ENCODE measurements around the gene PLA2R1.
"Not testable (repeated sequence)": the region's sequence is repeated elsewhere in the genome, so short reads cannot be mapped to it uniquely, and the experiment has no call there.

The PLA2R1 gene

DNA sequence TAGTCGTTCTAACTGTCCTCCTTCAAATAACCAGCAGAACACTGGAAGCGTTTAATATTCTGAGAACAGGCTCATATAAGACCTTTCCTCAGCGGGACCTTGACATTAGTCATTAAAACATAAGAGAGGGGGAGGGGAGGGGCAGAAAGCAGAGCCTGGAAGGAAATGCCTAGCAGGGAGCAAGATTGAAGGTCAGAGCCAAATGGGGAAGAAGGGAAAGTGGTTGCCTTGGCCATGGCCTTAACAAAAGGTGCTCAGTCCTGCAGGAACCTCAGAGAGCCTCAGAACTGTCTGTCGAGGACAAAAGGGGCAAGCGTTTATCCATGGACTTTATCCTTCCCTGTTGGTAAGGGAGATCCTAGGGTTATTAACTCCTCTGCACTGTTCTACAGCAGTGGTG lies 856 bp upstream of the PLA2R1 start:
- no peak for DNase-seq

GRCh38 chr2:160061944-160062291 lies 497 bp downstream of the PLA2R1 start:
- no peak for DNase-seq

DNA sequence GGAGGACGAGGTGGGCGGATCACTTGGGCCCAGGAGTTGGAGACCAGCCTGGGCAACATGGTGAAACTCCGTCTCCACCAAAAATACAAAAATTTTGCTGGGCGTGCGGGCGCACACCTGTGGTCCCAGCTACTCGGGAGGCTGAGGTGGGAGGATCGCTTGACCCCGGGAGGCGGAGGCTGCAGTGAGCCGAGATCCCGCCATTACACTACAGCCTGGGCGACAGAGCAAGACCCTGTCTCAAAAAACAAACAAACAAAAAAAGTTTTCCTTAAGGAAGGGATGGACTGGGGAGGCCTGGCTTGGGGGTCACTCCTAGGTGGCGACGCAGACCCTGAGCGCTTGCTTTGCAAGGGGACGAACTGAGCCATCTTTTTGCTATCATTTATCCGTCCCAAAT lies 882 bp downstream of the PLA2R1 start:
- DNase-seq = no peak

DNA sequence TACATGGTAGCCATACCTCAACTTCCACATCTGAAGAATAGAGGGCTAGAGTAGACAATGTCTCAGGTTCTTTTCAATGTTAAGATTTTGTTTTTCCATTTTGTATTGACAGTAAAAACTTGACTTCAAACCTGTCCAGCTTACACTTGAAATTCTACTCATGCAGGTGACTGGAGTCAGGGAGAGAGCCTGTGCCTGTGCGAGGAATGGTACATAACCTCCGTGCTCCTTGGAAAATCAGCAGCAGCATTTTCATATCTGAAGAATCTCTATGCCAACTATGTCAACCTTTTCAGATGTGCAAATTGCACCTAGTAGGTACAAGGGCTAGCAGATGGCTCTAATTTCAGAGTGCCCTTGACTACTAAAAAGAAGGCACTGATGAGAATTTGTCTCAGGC lies 2.1 kb downstream of the PLA2R1 start:
- DNase-seq = no peak

- no peak for DNase-seq
Observed at GRCh38 chr2:160057356-160057755, 5.1 kb downstream of the PLA2R1 start.

- DNase-seq = no peak
Observed at GRCh38 chr2:160055726-160056108, 6.7 kb downstream of the PLA2R1 start.

DNA sequence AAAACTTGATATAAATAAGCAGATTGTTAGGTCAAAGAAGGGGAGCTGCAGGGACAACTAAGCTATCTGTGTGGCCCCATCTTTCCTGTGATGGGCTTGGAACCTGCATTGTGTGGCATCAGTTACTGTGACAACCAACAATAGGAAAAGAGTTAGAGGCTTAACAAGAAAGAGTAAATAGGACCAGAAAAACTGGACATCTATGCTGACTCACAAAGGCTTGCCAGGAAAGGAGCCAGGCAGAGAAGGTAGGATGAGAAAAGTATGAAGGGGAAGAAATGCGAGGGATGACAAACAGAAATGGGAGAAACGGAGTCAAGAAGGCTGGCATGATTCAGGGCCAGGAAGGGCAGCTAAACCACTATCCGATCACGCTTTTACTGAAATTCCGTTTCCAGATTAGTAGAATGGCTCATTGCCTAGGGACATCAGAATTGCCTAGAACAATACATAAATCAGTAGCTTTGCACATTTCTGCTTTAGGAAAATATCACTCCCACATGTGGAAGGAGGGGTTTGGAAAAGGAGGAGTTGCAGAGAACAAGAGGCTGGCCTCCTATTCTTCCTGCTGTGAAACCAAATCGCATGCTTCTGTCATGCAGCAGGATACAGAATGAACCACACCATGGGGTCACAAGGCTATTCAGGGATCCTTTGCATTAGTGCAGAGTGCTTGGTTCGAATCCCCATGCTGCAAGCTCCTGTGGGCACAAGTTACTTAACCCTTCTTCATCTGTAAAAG lies 7.3 kb downstream of the PLA2R1 start:
- no peak for DNase-seq

DNA sequence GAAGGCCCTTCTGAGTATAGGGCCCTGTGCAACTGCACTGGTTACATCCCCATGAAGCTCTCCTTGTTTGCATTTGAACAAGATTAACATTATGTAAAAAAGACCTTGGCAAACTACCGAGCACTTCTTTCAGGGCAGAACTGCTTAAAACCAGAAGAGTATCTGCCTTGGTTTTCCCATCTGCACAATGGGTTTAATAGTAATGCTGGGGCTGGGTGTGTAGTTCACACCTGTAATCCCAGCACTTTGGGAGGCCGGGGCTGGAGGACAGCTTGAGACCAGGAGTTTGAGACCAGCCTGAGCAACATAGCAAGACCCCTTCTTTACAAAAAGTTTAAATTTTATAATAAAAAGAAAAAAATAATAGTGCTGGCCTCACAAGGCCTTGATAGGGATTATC lies 8.5 kb downstream of the PLA2R1 start:
- no peak for DNase-seq

GRCh38 chr2:160052531-160052930 lies 9.9 kb downstream of the PLA2R1 start:
- DNase-seq = no peak

DNA sequence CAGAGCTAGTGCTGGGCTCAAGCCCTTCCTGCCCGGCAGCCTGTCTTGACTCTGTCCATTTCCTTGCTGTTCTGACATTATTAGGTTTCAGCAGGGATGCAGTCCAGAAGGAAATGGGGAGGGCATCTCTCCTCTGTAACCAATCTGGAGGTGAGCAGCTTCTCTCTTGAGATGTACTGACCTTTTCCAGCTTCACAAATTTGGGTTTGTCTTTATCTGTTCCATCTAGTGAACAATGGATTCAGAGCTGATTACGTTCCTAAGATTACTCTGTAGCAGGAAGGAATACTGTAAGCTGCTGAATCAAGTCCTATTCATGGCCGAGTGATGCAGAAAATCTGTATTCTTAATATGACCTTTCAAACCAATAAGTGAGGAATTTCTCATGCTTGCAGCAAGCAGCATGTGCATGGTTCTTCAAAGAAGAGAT lies 11.0 kb downstream of the PLA2R1 start:
- DNase-seq = no peak

GRCh38 chr2:160050147-160050546 lies 12.3 kb downstream of the PLA2R1 start:
- no peak for DNase-seq

DNA sequence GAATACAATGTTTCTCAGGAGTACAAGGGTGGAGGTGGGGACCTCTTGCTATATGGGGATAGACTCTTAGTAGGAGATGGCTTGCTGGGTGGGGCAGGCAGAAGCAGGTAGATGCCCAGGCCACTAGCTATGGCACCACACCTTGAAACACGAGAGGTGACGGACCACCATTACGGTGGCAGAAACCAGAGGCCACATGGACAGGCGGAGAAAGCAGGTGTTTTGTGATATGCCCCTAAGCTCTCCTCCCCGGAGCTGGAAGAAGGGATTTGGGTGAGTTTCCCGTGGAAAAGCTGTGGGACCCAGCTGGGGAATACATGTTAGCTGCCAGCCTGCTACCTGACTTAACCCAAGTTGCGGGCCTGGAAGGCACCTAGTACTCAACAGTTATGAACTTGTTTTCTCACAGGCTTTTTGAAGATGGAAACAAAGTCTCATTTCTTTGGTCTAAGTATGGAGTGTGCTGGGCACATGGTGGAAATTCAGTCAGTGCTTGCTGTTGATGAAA lies 16.7 kb downstream of the PLA2R1 start:
- DNase-seq = no peak

GRCh38 chr2:160044728-160045127 lies 17.7 kb downstream of the PLA2R1 start:
- DNase-seq = no peak

- no peak for DNase-seq
Observed at GRCh38 chr2:160043265-160043664, 19.1 kb downstream of the PLA2R1 start.

DNA sequence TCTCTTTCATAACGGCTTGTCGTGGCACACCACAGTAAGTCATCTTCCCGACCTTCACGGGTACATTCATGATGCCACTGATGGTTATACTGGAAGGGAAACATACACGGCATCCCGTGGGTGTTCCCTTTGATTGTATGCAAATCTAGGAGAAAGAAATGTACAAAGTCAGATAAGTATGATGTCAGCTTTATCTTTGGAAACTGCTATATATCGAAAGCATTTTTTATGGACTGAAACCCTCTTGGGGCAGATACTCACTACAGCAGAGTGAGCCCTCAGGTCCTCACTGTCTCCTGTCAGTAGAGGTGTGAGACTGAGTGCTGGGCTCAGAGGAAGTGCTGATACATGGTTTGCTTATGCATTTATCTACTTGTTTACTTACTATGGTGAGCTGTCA lies 20.4 kb downstream of the PLA2R1 start:
- DNase-seq = no peak

DNA sequence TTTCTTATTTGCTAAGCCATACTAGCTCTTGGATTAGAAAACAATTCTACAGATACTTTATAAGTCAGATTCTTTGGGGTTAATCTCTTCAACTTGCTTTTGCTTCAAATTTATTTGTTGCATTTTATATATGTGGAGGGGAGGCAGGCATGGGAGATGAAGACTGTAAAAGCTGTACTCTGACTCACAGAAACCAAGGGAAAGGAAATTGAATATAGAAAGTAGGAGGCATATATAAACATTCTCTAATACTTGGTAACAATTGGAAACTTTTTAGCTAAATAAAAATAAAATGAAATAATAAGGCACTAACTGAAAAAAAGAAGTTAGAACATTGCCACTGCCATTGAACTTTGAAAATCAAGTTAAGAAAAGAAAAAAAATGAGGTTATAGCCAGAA lies 21.3 kb downstream of the PLA2R1 start:
- DNase-seq = no peak

GRCh38 chr2:160039166-160039903 lies 23.1 kb downstream of the PLA2R1 start:
- DNase-seq = no peak

GRCh38 chr2:160038662-160039061 lies 23.8 kb downstream of the PLA2R1 start:
- not testable (repeated sequence) for DNase-seq

DNA sequence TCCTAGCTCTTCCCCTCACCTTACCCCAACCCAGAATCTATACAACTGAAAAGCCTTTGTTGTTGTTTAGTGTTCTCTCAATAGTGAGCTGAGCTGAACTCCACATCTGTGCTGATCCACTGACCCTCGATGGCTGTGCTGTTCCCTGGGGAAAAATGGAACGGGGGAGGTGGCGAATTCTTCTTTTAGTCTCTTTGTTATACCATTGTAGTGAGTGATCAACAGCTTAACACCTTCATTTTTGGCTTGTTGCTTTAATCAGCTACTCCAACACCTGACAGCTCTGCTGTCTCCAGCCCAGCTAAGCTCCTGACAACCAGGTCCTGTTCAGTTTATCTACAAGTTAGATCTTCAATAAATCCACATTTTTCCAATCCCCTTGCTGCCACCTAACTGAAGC lies 25.7 kb downstream of the PLA2R1 start:
- DNase-seq = no peak

- DNase-seq = no peak
Observed at GRCh38 chr2:160035125-160035524, 27.3 kb downstream of the PLA2R1 start.

DNA sequence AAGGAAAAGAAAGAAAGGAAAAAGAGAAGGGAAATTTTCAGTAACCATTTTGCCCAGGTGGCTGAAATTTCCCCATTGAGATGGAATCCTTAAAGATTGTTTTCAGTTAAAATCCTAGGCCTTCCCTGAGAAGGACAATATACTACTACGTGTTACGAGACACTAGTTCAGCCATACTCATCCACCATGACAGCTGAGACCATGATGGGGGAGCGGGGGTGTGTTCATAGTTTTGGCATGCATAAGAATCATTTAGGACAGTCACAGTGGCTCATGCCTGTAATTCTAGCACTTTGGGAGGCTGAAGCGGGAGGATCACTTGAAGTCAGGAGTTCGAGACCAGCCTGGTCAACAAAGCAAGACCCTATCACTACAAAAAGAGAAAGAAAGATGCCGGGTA lies 28.0 kb downstream of the PLA2R1 start:
- no peak for DNase-seq

DNA sequence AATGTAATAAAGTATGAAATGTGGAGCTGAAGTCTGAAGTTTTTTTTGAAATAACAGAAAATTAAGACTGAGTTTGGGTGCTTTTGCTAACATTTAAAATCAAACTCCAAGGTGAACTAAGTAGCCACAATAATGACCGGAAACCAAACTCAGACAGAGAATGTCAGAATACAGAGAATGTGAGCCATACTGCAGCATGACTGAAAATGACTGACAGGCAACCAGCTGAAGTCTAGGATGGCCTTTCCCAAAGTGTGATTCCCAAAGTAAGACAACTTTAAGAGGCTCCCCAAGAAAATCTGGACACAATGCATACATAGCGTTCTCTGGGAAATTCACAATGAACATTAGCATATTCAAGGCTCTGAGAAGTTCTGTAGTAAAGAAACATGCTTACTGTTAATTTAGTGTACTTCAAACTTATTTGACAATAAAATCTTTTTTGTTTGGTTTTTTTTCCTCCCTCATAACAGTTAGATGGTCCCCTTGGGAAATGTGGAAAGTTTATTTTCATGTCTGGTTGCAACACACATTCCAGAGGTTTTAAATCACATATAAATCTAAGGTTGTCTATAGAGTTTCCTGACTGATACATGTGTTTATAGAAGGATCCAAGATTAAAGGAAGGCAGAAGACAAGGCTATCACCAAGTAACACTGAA lies 28.6 kb downstream of the PLA2R1 start:
- no peak for DNase-seq

DNA sequence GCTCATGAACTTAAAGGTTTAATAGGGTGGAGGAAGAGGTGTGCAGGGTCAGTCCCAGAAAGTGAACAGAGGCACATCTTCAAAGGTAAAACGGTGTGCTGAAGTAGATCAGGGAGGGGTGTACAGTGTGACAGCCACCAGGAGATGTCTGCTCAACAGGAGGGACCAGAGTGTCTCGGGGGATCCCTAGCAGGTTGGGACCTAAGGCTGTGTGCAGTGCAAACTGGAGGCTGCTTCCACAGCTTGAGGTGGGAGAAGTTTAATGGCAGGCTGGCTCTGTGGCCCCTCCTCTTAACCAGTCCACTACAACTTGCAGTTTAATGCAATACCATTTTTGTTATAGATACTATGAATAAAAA lies 33.2 kb downstream of the PLA2R1 start:
- DNase-seq = no peak
